ENCODE data around the gene SRRM5. TPM values are rescaled to one million over a fixed set of nuclear protein-coding genes. Genes with fewer than 3 reads are reported as not detected.

Gene SRRM5
- total RNA-seq, 1 experiment from 2014 or later, result 1.0 TPM

DNA sequence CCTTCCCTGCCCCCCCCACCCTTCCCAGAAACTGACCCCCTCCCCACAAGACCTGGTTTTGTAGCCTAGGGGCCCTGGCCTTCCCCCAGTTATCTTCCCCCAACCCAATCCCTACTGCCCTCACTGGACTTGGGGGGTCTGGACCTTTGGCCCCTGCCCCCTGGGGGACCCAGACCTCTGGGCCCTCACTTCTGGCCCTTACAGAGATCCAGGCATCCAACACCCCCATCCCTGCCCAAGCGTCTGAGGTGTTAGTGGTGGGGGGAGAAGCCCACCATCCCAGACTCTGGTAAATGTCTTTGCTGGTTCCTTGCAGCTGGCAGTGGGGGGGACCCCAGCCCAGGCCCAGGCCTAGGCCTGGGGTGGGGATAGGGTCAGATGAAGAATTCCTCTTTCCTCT lies 11.1 kb downstream of the SRRM5 start:
- Mint-ChIP-seq H3K27me3 (ENCODE audit: insufficient read depth, unreplicated experiment) (no peaks in the 10 kb centered on the region), H3K27ac (ENCODE audit: unreplicated experiment) (peak overlapping the region; percentile 34), H3K9me3 (ENCODE audit: unreplicated experiment) (no peaks in the 10 kb centered on the region), H3K36me3 (ENCODE audit: insufficient read depth, unreplicated experiment) (peaks cover 22% of the 10 kb centered on the region), H3K4me3 (ENCODE audit: unreplicated experiment) (no peak overlapping the region), H3K4me1 (ENCODE audit: low read depth, unreplicated experiment) (peaks cover 8% of the 10 kb centered on the region)
- Histone ChIP-seq H3K27me3 (replicated peaks; ENCODE audit: control insufficient read depth, insufficient read depth, low read length) (no peaks in the 10 kb centered on the region), H3K4me1 (peaks cover 4% of the 10 kb centered on the region; the same call in 1 of the 2 replicates), H3K36me3 (ENCODE audit: control insufficient read depth, insufficient read depth, low read length) (no peaks in the 10 kb centered on the region), H3K4me3 (ENCODE audit: low read depth, low read length) (no peak overlapping the region), H3K9me3 (no peaks in the 10 kb centered on the region)
- TF ChIP-seq, protein P1, sequence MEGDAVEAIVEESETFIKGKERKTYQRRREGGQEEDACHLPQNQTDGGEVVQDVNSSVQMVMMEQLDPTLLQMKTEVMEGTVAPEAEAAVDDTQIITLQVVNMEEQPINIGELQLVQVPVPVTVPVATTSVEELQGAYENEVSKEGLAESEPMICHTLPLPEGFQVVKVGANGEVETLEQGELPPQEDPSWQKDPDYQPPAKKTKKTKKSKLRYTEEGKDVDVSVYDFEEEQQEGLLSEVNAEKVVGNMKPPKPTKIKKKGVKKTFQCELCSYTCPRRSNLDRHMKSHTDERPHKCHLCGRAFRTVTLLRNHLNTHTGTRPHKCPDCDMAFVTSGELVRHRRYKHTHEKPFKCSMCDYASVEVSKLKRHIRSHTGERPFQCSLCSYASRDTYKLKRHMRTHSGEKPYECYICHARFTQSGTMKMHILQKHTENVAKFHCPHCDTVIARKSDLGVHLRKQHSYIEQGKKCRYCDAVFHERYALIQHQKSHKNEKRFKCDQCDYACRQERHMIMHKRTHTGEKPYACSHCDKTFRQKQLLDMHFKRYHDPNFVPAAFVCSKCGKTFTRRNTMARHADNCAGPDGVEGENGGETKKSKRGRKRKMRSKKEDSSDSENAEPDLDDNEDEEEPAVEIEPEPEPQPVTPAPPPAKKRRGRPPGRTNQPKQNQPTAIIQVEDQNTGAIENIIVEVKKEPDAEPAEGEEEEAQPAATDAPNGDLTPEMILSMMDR (IDR thresholded peaks at IDR 0.05; ENCODE audit: insufficient read depth in 1 of 2, low read depth in 1 of 2, low read length in 1 of 2, severe bottlenecking in 1 of 2, unreplicated experiment in 1 of 2), result no peak
- ChIA-PET POLR2A (interaction anchor here (0.7 kb wide), 1 partner anchor 113 kb away, joined by 3 read pairs; no protein-coding TSS in a partner anchor), CTCF (no interaction called here)
- DNase-seq, result no peak
- BruUV-seq (replicated peaks), result no TSS peak
- intact Hi-C loops (cut with micrococcal nuclease; ENCODE audit: unreplicated experiment), result no loop called here

DNA sequence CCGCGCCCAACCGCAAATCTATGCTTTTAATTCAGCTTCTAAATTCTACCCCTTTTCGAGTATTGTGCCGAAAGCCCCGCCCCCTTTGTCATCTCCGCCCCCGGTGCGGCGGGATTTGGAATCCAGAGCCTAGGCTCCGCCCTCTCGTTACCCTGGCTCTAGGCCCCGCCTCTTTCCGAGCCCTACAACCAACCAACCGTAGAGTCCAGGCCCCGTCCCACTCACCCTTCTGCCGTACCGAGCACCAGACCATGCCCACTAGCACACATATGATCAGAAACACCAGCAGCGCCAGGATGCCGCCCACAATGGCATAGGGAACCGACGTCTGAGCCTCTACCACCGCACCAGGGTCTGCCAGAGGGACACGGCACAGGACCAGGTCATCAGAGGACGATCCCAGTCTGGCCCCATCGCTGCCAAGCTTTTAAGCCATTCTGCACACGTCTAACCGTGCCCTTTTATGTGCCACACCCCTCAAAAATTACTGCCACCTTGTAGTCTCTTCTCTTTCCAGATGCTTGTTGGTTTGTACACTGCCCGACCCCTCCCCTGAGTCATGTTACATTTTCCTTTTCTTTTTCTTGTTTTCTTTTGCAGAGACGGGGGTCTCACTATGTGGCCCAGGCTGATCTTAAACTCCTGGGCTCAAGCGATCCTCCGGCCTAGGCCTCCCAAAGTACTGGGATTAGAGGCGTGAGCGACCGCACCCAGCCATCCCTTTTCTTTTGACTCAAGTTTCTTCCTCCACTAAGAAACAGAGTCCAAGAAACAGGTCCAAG lies 12.2 kb downstream of the SRRM5 start:
- Mint-ChIP-seq H3K4me1 (ENCODE audit: low read depth, unreplicated experiment) (peaks cover 8% of the 10 kb centered on the region), H3K27ac (ENCODE audit: unreplicated experiment) (no peak overlapping the region), H3K4me3 (ENCODE audit: unreplicated experiment) (no peak overlapping the region), H3K36me3 (ENCODE audit: insufficient read depth, unreplicated experiment) (peaks cover 18% of the 10 kb centered on the region), H3K27me3 (ENCODE audit: insufficient read depth, unreplicated experiment) (no peaks in the 10 kb centered on the region), H3K9me3 (ENCODE audit: unreplicated experiment) (no peaks in the 10 kb centered on the region)
- Histone ChIP-seq H3K4me1 (0 out of 2 replicates have a peak, but pooled peaks cover 4% of the 10 kb centered on the region), H3K9me3 (no peaks in the 10 kb centered on the region), H3K4me3 (ENCODE audit: low read depth, low read length) (no peak overlapping the region), H3K27me3 (replicated peaks; ENCODE audit: control insufficient read depth, insufficient read depth, low read length) (no peaks in the 10 kb centered on the region), H3K36me3 (ENCODE audit: control insufficient read depth, insufficient read depth, low read length) (no peaks in the 10 kb centered on the region)
- BruUV-seq (replicated peaks), result no TSS peak
- TF ChIP-seq, protein P1 (IDR thresholded peaks at IDR 0.05; ENCODE audit: insufficient read depth in 1 of 2, low read depth in 1 of 2, low read length in 1 of 2, severe bottlenecking in 1 of 2, unreplicated experiment in 1 of 2), result no peak
- intact Hi-C loops (cut with micrococcal nuclease; ENCODE audit: unreplicated experiment), result no loop called here
- no peak for DNase-seq
- ChIA-PET CTCF (no interaction called here), POLR2A (no interaction called here)

DNA sequence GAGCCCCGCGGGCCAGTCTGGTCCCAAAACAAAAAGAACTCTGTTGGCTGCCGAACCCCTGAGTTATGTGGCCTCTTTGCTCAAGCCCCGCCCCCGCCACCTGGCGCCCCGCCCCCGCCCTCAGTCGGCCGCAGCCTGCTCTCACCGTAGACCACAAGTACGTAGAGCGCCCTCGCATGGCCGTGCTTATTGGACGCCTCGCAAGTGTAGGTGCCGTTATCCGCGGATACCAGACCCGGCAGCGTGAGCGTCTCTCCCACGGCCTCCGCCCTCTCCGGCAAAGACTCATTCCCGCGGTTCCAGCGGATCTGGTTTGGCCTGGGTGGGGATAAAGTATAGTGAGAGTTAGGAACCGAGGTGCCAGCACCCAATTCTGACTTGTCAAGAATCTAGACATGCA lies 13.0 kb downstream of the SRRM5 start:
- H3K4me1 Mint-ChIP-seq (ENCODE audit: low read depth, unreplicated experiment), result peaks cover 8% of the 10 kb centered on the region
- no peak overlapping the region for H3K27ac Mint-ChIP-seq (ENCODE audit: unreplicated experiment)
- Histone ChIP-seq H3K27me3 (replicated peaks; ENCODE audit: control insufficient read depth, insufficient read depth, low read length) (no peaks in the 10 kb centered on the region), H3K4me3 (ENCODE audit: low read depth, low read length) (no peak overlapping the region), H3K4me1 (0 out of 2 replicates have a peak, but pooled peaks cover 4% of the 10 kb centered on the region), H3K9me3 (no peaks in the 10 kb centered on the region), H3K36me3 (ENCODE audit: control insufficient read depth, insufficient read depth, low read length) (no peaks in the 10 kb centered on the region)
- peaks cover 9% of the 10 kb centered on the region for H3K36me3 Mint-ChIP-seq (ENCODE audit: insufficient read depth, unreplicated experiment)
- intact Hi-C loops (cut with micrococcal nuclease; ENCODE audit: unreplicated experiment), result no loop called here
- no peaks in the 10 kb centered on the region for H3K27me3 Mint-ChIP-seq (ENCODE audit: insufficient read depth, unreplicated experiment)
- no peak overlapping the region for H3K4me3 Mint-ChIP-seq (ENCODE audit: unreplicated experiment)
- TF ChIP-seq, protein P1 (IDR thresholded peaks at IDR 0.05; ENCODE audit: insufficient read depth in 1 of 2, low read depth in 1 of 2, low read length in 1 of 2, severe bottlenecking in 1 of 2, unreplicated experiment in 1 of 2), result no peak
- CTCF ChIA-PET, result no interaction called here
- no peaks in the 10 kb centered on the region for H3K9me3 Mint-ChIP-seq (ENCODE audit: unreplicated experiment)
- BruUV-seq (replicated peaks), result no TSS peak
- no peak for DNase-seq
- POLR2A ChIA-PET, result no interaction called here

Measured in Caco-2 (cell line).